Breast epithelium (tissue), 4 donors: Measurements from ENCODE around the gene TAF11L6. TPM values are rescaled to one million over a fixed set of nuclear protein-coding genes. Genes with fewer than 3 reads are reported as not detected.
"Not testable (repeated sequence)": the region's sequence is repeated elsewhere in the genome, so short reads cannot be mapped to it uniquely, and the experiment has no call there.

Experiments
- DNase-seq, 2 donors: peaks; one replicate each; pipeline ENCODE4 v3.0.0-alpha.2; 2019; ENCODE audit warnings: low spot score in 2 of 2
- H3K27ac ChIP-seq, 2 donors: fragments of 200-600 bp; sonication (generic) in 1 of 2; one replicate each; pipeline ENCODE4 v1.5.1; 2016 to 2019; ENCODE audit warnings: mild to moderate bottlenecking in 1 of 2
- H3K27me3 ChIP-seq, 2 donors: fragments of 200-600 bp; sonication (generic) in 1 of 2; one replicate each; pipeline versions ENCODE4 v1.5.1 to v1.6.0; 2017 to 2019; ENCODE audit warnings: control low read depth in 1 of 2, mild to moderate bottlenecking in 1 of 2
- H3K36me3 ChIP-seq: fragments of 200-600 bp; one replicate; pipeline ENCODE4 v1.5.1; 2019
- H3K4me1 ChIP-seq, 2 donors: fragments of 200-600 bp; sonication (generic); one replicate each; pipeline ENCODE4 v1.5.1; 2016 to 2019; ENCODE audit warnings: control low read depth in 1 of 2
- H3K4me3 ChIP-seq, 3 donors: fragments of 200-600 bp; sonication (generic); 1 replicate in 2 of 3; 2 replicates in 1 of 3; pipeline ENCODE4 v1.5.1; 2016 to 2019; ENCODE audit warnings: mild to moderate bottlenecking in 3 of 3, moderate library complexity in 2 of 3
- H3K9me3 ChIP-seq, 2 donors: fragments of 200-600 bp; sonication (generic) in 1 of 2; one replicate each; pipeline ENCODE4 v1.5.1; 2016 to 2019; ENCODE audit warnings: control low read depth in 1 of 2
- CTCF ChIP-seq, 3 donors: fragments of 450-650 bp; IDR thresholded peaks; one replicate each; pipeline ENCODE4 v1.5.1; 2016 to 2017; ENCODE audit warnings: antibody characterized with exemption in 3 of 3, mild to moderate bottlenecking in 3 of 3, moderate library complexity in 3 of 3
- POLR2A ChIP-seq: fragments of 450-650 bp; IDR thresholded peaks from one replicate; pipeline ENCODE4 v1.6.1; 2016; ENCODE audit warnings: antibody characterized with exemption, mild to moderate bottlenecking, moderate library complexity
- POLR2AphosphoS5 ChIP-seq, 3 donors: sonication (generic); formaldehyde crosslinking; IDR thresholded peaks; one replicate each; pipeline ENCODE4 v1.6.1; 2017; ENCODE audit warnings: antibody characterized with exemption in 3 of 3
- intact Hi-C: fragments of 100-400 bp; cut with DNase I; formaldehyde crosslinking; loops from one replicate; pipeline ENCODE4 v1.15.1; 2023; ENCODE audit warnings: low total_unique reads
- total RNA-seq, 3 donors: library from RNA; depleted of rRNA; stranded (reverse); fragments of >200 nt; gene quantifications; one replicate each; pipeline ENCODE4 v1.1.0, GENCODE V29; 2016

The TAF11L6 gene
- total RNA-seq, 3 donors from 2014 or later: not detected

- Histone ChIP-seq H3K9me3 (no peaks in the 10 kb centered on the region), H3K36me3 (no peaks in the 10 kb centered on the region), H3K4me3 (no peak overlapping the region), H3K27me3 (no peaks in the 10 kb centered on the region), H3K4me1 (no peaks in the 10 kb centered on the region), H3K27ac (no peak overlapping the region)
- intact Hi-C loops: no loop called here
- TF ChIP-seq POLR2AphosphoS5 (IDR thresholded peaks at IDR 0.05): no peak
- TF ChIP-seq CTCF (IDR thresholded peaks at IDR 0.05): no peak
- no peak for TF ChIP-seq POLR2A
- no peak for DNase-seq
Observed at GRCh38 chr5:17497446-17497845, 31.0 kb upstream of the TAF11L6 start.

GRCh38 chr5:17497931-17498330, 30.5 kb upstream of the TAF11L6 start, which contains the start of gene TAF11L2:
TAF11L2 (plus strand) TSS chr5:17498231.
- H3K27me3 ChIP-seq, intact Hi-C loops, H3K27ac ChIP-seq, DNase-seq, H3K36me3 ChIP-seq, H3K4me1 ChIP-seq, H3K9me3 ChIP-seq, H3K4me3 ChIP-seq: not testable (repeated sequence)

GRCh38 chr5:17511775-17512325, 16.6 kb upstream of the TAF11L6 start:
- Histone ChIP-seq H3K27me3 (no peaks in the 10 kb centered on the region), H3K4me3 (no peak overlapping the region), H3K27ac (no peak overlapping the region), H3K36me3 (no peaks in the 10 kb centered on the region), H3K9me3 (no peaks in the 10 kb centered on the region), H3K4me1 (no peaks in the 10 kb centered on the region)
- TF ChIP-seq CTCF (IDR thresholded peaks at IDR 0.05) (no peak), POLR2AphosphoS5 (IDR thresholded peaks at IDR 0.05) (no peak), POLR2A (no peak)
- intact Hi-C loops: no loop called here
- DNase-seq: no peak

- H3K4me3 ChIP-seq, DNase-seq, H3K4me1 ChIP-seq, H3K27ac ChIP-seq, H3K27me3 ChIP-seq, intact Hi-C loops, H3K9me3 ChIP-seq, H3K36me3 ChIP-seq: not testable (repeated sequence)
Observed at GRCh38 chr5:17517526-17517925, 10.9 kb upstream of the TAF11L6 start.

GRCh38 chr5:17518067-17518466, 10.4 kb upstream of the TAF11L6 start, which contains the start of gene TAF11L3:
TAF11L3 (plus strand) TSS chr5:17518367.
- H3K9me3 ChIP-seq, H3K27me3 ChIP-seq, H3K36me3 ChIP-seq, DNase-seq, H3K27ac ChIP-seq, H3K4me1 ChIP-seq, intact Hi-C loops, H3K4me3 ChIP-seq: not testable (repeated sequence)

- H3K36me3 ChIP-seq, H3K27me3 ChIP-seq, H3K4me3 ChIP-seq, H3K9me3 ChIP-seq, H3K4me1 ChIP-seq, H3K27ac ChIP-seq, intact Hi-C loops: not testable (repeated sequence)
- peak in 1 of 2 donors; percentile 54 for DNase-seq
Observed at GRCh38 chr5:17519508-17519907, 9.0 kb upstream of the TAF11L6 start.

- DNase-seq, H3K9me3 ChIP-seq, H3K27ac ChIP-seq, H3K27me3 ChIP-seq, intact Hi-C loops, H3K36me3 ChIP-seq, H3K4me3 ChIP-seq, H3K4me1 ChIP-seq: not testable (repeated sequence)
Observed at GRCh38 chr5:17521501-17521900, 7.0 kb upstream of the TAF11L6 start, which contains the start of gene TAF11L4. TAF11L4 (plus strand) TSS chr5:17521801.

- H3K9me3 ChIP-seq, H3K4me1 ChIP-seq, H3K27me3 ChIP-seq, H3K4me3 ChIP-seq, H3K36me3 ChIP-seq, intact Hi-C loops, DNase-seq, H3K27ac ChIP-seq: not testable (repeated sequence)
Observed at GRCh38 chr5:17524935-17525334, 3.5 kb upstream of the TAF11L6 start, which contains the start of gene TAF11L5. TAF11L5 (plus strand) TSS chr5:17525235.

- intact Hi-C loops: not testable (repeated sequence)
- DNase-seq: peak in 1 of 2 donors; percentile 71
Observed at GRCh38 chr5:17526504-17526903, 2.0 kb upstream of the TAF11L6 start.

More at GRCh38 chr5:17526504-17526903, 2.0 kb upstream of the TAF11L6 start:
- not testable (repeated sequence) for H3K27ac ChIP-seq, H3K36me3 ChIP-seq, H3K4me3 ChIP-seq, H3K4me1 ChIP-seq, H3K9me3 ChIP-seq, H3K27me3 ChIP-seq
